8988T (cell line): ENCODE data around the gene PIGB.
"Not testable (repeated sequence)": the region's sequence is repeated elsewhere in the genome, so short reads cannot be mapped to it uniquely, and the experiment has no call there.

Experiments
- DNase-seq: peaks from one replicate; pipeline ENCODE4 v3.0.0; 2011

PIGB gene

DNA sequence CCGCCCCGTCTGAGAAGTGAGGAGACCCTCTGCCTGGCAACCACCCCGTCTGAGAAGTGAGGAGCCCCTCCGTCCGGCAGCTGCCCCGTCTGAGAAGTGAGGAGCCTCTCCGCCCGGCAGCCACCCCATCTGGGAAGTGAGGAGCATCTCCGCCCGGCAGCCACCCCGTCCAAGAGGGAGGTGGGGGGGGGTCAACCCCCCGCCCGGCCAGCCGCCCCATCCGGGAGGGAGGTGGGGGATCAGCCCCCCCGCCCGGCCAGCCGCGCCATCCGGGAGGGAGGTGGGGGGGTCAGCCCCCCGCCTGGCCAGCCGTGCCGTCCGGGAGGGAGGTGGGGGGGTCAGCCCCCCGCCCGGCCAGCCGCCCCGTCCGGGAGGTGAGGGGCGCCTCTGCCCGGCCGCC, 16.2 kb upstream of the PIGB start:
- DNase-seq = not testable (repeated sequence)

DNA sequence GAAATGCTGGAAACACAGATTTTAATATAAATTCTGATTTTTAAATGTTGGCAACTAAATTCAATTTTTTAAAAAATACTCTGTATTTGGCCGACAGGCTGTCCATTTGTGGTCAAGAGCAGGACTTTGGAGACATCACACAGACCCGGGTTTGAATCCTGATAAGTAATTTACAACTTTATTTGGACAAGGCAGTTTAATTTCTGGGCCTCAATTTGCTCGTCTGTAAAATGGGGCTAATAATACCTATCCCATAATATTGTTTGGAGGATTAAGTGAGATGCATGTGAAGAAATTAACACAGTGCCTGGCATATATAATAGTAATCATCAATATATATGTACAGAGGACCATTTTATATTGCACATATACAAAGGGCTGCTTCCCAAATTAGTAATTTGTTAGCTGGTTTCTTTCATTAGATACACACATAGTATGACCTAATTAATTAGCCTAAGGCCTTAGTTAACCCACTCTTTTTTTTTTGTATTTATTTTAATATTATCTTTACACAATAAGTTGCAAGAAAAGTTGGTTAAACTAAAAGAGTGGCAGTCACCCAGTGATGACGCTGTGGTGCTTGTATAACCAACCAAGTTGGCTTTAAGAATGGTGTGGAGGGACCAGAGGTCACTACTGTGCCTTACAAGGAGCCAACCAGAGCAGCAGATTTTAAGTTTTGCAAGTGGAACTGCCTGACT, 665 bp downstream of the PIGB start:
- no peak for DNase-seq

DNA sequence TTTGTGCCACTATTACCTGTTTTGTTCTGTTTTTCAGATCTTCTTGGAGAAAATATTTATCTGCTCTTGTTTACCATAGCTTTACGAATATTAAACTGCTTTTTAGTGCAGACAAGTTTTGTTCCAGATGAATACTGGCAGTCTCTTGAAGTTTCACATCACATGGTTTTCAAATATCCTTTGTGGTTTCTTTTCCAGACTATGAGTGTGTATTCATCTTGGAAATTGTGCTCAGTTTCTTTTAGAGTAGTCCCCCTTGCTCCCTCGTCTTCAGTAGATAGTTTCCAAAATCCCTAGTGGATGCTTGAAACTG, 1.2 kb downstream of the PIGB start:
- DNase-seq = no peak

DNA sequence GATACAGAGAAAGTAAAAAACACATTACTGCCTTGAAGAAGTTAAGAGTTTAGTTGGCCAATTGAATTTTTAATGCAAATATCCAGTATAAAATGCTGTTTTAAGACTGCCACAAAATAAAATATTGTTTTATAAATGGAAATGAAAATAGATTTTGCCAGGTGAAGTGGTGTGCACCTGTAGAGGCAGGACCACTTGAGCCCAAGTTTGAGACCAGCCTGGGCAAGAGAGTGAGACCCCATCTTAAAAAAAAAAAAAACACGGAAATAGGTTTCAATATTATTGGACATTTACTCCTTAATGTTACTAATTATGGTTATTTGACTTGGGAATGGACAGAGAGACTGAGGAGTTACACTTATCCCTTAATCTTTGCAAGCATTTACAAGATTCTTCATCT, 1.9 kb downstream of the PIGB start:
- no peak for DNase-seq

DNA sequence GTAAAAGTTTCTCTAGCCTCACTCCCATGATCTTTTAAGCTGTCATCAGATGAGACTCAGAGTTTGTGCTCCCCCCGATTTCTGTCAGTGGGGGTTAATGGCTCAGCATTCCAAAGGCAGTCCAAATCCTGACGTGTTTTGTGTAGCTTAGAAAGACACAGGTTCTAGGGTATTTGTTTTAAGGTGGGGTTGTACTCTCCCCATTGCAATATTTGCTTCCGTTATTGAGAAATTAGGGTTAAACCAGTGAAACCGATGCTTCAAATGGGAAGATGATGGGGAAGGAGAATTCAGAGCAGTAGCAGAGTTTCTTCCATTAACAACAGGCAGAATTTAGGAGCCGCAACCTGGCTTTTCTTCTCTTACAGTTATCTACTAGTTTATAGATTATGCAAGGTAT, 3.4 kb downstream of the PIGB start:
- no peak for DNase-seq

DNA sequence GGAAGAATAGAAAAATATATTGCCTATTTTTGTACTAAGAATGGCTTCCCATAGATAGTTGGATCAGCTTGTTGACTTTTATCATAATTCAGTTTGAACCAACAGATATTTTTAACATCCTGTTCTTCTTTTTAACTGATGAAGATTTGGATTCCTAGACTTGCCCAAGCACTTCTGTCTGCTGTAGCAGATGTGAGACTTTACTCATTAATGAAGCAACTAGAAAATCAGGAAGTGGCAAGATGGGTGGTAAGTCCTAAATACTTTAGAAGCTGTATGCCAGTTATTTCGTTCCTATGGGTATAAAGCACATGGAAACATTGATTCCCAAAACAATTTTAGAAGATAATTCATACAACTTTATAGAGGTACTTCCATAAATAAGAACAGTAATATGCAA, 8.4 kb downstream of the PIGB start:
- DNase-seq = no peak

DNA sequence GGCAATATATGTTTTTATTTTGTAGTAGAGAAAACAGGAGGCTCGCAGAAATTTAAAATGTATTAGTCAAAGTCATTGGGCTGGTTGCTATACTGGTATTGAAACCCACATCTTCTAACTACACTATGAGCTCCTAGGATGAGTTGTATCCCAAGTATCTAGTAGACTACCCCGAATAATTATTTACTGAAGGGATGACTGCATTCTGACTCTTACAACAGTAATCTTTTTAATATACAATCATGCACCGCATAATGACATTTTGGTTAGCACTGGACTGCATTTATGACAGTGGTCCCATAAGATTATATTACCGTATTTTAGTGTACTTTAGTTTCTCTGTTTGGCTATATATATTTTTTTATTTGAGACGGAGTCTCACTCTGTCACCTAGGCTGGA, 15.3 kb downstream of the PIGB start:
- no peak for DNase-seq

DNA sequence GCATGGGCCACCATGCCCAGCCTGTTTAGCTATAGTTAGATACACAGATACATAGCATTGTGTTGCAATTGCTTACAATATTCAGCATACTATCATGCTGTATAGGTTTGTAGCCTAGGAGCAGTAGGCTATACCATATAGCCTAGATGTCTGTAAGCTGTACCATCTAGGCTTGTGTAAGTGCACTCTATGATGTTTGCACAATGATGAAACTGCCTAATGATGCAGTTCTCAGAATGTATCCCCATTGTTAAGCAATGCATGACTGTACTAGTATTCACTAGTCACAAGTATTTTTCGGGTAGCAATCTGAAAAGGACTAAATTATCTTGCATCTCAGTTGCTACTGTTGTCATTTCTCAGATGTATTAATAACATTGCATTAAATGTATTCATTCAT, 16.0 kb downstream of the PIGB start:
- DNase-seq = no peak

DNA sequence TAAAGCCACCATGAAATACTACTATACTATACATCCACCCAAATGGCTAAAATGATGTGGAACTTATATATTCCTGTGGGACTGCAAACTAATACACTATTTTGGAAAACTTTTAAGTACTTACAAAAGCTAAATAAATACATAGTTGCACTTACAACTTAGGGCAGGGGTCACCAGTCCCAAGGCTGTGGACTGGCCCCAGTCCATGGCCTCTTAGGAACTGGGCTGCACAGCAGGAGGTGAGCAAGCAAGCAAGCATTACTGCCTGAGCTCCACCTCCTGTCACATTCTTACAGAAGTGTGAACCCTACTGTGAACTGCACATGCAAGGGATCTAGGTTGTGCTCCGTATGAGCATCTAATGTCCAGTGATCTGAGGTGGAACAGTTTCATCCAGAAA, 18.1 kb downstream of the PIGB start:
- DNase-seq = no peak

DNA sequence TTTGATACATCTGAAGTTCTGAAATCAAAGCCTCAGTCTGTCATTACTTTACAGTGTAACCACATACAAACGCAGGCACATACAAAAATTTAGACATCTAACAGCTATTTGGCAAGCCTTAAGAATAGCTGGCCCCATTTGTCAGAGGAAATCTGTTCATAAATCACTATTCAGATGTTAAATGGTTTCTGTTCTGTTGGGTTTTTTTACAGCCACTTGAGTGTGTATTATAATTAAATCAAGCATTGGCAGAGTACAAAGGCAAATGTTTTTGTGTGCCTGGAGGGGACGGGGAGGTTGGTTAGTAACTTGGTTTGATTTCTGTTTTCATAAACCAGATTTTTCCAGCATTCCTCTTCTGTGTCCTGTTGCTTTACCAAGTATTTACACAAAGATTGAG, 24.1 kb downstream of the PIGB start:
- no peak for DNase-seq

DNA sequence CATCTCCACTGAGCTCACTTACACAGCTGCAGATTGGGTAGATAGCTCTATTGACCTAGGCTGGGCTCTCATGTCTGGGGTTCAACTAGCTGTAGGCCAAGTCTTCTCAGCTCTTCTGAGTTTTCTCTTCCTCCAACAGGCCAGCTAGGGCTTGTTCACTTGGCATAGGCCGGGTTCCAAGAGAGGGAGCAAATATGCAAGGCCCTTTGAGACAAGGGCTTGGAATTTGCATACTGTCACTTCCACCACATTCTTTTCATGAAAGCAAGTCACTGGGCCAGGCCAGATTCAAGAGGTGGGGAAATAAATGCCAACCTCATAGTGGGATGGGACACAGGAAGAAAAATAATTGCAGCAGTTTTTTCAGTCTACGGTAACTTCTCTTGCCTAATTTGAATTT, 25.2 kb downstream of the PIGB start:
- DNase-seq = no peak

DNA sequence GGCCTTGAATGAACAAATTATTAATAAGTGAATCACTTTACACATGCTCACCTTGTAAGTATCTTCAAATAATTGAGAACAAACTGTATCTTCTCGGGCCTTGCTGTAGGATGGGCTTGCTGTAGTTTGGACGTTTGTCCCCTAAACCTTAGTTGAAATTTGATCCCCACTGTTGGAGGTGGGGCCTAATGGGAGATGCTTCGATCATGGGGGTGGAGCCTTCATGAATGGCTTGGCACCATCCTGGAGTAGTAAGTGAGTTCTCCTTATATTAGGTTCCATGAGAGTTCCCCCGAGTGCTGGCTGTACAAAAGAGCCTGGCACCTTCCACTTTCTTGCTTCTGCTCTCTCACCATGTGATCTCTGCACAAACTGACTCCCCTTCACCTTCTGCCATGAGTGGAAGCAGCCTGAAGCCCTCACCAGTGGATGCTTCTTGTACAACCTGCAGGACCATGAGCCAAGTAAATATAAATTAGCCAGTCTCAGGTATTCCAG, 29.3 kb downstream of the PIGB start:
- DNase-seq = no peak

DNA sequence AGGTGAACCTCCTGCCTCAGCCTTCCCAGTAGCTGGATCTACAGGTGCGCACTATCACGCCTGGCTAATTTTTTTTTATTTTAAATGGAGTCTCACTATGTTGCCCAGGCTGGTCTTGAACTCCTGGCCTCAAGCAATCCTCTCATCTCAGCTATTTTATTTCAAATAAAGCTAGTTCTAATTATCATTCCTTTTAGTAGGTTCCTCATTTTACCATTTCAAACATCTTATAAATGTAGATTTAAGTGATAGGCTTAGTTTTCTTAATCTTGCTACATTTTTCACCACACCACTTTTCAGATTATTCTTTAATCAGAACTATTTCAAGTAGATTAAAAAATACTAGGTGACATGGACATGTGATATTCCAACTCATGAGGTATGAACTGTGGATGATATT, 30.3 kb downstream of the PIGB start:
- DNase-seq = no peak

DNA sequence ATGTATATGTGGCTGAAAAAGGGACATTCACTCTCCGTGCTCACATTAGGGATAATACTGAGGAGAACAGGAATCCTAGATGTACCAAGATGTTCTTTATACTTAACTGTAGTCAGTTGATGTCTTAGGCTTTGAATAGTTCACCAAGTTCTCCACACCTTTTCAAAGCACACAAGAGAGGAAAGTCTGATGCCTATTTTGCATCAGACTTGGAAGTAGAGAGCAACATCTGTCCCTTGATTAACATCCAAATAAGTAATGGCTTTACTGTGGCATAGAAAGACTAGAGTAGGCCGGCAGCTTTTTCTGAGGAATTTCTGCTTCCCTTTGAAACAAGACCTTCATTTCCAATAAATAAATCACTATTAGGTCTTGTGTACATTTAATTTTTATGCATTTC, 34.0 kb downstream of the PIGB start:
- DNase-seq = no peak

DNA sequence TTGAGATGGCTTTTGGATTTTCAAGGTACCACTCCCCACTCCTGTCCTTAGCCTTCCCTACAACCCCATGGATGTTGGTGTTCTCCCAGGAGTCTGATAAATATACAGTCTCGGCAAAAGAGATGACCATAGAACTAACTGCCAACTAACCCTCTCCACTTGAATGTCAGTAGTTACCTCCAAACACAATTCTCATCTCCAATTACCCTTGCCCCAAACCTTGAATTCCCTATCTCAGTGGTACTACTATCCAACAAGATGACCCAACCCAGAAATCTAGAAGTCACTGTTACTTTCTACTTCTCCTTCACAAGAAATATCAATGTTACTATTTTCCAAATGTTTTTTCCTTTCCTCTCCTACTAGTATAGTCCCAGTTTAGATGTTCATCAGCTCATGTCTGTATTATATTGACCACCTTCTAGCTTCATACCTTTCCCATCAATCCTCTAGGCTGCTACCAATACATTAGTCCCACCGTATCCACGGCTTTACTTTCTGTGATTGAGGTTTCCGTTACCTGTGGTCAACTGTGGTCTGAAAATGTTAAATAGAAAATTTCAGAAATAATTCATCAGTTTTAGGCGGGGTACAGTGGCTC, 38.1 kb downstream of the PIGB start:
- DNase-seq = no peak

DNA sequence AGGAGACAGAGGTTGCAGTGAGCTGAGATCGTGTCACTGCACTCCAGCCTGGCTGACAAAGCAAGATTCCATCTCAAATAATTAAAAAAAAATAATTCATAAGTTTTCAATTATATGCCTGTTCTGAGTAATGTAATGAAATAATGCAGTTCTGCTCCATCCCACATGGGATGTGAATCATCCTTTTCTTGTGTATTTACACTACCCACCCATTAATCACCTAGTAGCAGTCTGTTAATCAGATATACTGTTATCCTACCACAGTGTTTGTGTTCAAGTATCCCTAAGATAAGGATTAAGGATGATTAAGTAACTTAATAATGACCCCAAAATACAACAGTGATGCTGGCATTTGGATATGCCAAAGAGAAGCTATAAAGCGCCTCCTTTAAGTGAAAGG, 38.8 kb downstream of the PIGB start:
- DNase-seq = no peak

DNA sequence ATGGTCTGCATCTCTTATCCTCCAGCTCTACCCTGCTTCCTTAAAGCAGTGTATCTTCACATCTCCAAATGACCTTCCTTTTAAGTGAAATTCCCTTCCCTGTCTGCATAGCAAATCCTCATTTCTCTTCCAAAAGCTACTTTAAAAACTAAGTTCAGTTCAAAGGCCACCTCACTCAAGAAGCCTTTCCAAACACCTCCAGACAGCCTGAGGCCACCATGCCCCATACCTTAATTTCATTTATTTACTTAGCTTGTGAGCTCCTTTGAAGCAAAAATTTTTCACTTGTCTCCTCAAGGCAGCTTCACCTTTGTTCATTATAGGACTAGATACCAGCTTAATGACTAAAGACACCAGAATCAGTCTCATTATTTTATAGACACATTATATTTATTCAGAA, 39.4 kb downstream of the PIGB start:
- DNase-seq = no peak

DNA sequence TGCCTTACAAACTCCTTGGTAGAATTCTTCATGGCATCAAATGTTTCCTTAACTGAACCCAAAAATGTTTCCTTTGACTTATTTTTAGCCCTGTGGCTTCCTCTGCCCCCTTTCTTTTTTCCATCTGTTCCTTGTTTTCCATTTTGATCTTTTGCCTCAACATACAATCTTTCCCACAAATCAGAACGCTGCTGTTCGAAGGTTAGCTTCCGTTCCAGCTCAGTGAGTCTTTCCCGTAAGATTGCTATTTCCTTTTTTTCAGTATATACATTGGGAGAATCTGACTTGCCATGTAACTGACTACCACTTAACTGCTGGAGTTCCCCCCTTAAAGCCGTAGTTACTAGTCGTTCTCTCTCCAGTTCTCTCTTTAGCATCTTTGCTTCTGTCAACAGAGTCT, 41.2 kb downstream of the PIGB start:
- DNase-seq = no peak

DNA sequence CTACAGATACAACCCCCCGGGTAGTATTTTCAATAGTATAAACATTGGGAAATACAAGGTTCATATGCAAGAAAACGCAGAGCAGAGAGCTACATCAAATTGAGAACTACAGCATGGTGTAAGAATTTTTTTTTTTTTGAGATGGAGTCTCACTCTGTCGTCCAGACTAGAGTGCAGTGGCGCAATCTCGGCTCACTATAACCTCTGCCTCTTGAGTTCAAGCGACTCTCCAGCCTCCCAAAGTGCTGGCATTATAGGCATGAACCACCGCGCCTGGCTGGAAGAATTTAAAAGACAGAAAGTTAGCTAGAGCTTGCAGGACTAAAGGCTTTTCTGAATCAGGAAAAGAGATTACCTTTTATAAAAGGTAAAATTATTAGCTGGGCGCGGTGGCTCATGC, 42.0 kb downstream of the PIGB start:
- DNase-seq = no peak

DNA sequence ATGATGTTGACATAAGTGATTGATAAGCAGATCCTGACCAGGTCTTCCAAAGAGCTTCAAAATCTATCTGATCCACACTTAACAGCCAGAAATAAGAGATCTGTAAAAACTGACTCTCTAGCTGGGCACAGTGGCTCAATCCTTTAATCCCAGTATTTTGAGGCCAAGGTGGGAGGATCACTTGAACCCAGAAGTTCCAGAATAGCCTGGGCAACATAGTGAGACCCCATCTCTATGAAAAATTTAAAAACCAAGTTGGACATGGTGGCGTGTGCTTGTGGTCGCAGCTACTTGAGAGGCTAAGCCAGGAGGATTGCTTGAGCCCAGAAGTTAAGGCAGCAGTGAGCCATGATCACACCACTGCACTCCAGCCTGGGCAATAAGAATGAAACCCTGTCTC, 43.6 kb downstream of the PIGB start:
- DNase-seq = no peak

DNA sequence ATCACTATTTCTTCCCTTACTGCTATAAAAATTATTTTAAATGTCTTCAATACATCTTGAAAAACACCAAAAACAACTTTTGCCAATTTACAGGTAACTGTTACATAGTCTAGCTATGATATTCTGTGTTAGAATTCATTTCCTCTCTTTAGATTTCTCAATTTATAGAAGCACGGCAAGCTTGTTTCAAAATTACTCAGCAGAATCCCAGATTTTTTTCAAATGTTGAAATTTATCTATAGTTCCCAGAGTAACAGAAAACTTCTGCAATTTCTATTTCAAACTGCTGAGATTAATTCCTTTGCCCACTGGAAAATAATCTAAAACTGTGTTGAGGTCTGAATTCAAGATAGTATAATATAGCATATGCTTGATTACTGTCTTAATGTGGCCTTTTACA, 48.0 kb downstream of the PIGB start:
- DNase-seq = no peak

DNA sequence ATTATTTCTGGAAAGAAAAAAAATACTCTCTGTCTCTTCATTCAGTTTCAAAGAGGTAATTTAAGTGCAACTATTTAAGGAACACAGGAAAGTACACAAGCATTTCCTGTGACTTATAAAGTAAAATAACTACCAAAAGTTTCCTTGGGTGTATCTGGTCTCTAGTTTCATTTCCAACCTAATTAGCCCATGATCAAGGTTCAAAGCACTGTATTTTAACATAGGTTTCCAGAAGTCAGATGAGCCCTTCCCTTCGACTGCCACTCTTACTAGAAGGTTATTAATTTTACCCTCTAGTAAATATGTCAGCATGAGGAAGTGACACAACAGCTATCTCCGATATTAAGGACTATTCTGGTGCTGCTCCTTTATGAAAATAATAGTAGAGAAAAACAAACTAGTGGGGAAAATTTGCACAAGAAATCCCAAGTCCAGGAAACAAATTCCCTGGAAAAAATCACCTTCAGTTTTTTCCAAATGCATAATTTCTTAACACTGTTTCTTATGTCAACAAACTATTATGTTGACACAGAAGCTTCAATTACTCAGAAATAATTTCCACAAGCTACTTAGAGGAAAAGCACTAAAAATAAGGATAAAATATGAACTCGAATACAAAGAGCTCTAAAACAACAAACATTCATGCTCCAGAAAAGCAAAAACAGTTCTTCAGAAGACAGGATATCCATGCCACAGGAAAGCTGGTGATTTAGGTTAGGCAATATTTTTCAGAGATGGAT, 53.8 kb downstream of the PIGB start:
- DNase-seq = no peak

DNA sequence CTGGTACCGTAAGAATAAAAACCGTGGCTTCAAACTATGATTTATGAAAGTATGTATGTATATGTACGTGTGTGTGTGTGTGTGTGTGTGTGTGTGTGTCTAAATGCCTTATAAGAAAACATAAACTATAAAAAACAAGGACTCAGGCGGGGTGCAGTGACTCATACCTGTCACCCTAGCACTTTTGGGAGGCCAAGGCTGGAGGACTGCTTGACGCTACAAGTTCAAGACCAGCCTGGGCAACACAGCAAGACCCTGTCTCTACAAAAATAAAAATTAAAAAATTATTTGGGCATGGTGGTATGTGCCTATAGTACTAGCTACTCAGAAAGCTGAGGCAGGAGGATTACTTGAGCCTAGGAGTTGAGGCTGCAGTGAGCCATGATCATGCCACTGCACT, 60.1 kb downstream of the PIGB start:
- no peak for DNase-seq

DNA sequence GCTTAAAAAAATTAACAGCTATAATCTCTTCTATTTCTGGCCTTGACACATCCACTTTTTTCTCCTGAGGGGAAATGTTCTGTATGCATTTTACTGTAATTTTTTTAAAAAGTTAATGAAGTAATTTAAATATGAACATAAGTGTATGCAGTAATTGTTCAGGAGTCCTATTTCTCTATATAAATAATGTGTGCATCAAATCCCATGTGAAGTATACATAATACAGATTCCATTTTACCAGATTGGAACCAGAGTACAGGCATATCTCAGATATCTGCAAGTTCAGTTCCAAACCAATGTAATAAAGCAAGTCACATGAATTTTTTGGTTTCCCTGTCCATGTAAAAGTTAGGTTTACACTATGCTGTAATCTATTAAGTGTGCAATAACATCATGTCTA, 62.6 kb downstream of the PIGB start:
- DNase-seq = no peak

DNA sequence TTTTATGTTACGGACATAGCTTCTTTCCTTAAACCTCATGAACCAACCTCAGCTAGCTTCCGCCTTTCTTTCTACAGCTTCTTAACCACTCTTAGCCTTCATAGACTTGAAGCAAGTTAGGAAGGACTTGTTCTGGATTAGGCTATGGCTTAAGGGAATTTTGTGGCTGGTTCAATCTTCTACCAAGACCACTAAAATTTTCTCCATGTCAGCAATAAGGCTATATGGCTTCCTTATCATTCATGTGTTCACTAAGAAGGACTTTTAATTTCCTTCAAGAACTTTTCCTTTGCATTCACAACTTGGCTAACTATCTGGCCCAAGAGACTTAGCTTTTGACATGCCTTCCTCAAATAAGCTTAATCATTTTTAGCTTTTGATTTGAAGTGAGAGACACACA, 64.7 kb downstream of the PIGB start:
- no peak for DNase-seq
